GM18951 (cell line): ENCODE data around the gene MIEN1.

Experiments
- POLR2A ChIP-seq: IDR thresholded peaks from 4 replicates; pipeline ENCODE4 v1.6.1; 2011; ENCODE audit warnings: mild to moderate bottlenecking; ENCODE audit not compliant: insufficient read length, insufficient read depth; ENCODE audit errors: extremely low read depth
- in situ Hi-C: fragments of 300-500 bp; cut with MboI; formaldehyde crosslinking; loops from one replicate; pipeline ENCODE4 v1.12.0; 2022; ENCODE audit warnings: low sequenced_read_pairs, mixed read lengths, inconsistent platforms; ENCODE audit not compliant: unreplicated experiment

MIEN1 gene

GRCh38 chr17:39709998-39710964 lies 20.1 kb downstream of the MIEN1 start:
- in situ Hi-C loops: no loop called here
- no peak for TF ChIP-seq POLR2A

DNA sequence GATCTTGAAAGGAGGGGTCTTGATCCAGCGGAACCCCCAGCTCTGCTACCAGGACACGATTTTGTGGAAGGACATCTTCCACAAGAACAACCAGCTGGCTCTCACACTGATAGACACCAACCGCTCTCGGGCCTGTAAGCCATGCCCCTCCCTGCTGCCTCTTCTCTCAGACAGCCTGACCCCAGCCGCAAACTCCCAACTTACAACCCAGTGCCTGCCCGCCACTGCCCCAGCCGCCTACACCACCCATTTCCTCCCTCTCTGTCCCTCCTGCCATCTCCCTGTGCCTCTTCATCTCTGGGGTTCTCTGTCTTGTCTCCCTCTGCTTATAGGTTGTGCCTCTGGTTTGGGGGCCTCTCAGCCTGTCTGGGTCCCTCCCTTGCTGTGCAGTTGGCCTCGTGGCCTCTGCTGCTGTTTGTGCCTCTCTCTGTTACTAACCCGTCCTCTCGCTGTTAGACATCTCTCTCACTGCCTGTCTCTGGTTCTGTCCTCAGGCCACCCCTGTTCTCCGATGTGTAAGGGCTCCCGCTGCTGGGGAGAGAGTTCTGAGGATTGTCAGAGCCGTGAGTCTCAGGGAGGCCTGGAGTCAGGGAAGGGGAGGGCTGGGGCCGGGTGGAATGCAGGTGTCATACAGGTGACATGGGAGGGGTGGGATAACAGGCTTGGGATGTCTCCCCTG lies 20.9 kb downstream of the MIEN1 start:
- in situ Hi-C loops: no loop called here
- no peak for TF ChIP-seq POLR2A

- in situ Hi-C loops: no loop called here
- TF ChIP-seq POLR2A: no peak
These were observed 23.4 kb downstream of the MIEN1 start for GRCh38 chr17:39706921-39707337.

DNA sequence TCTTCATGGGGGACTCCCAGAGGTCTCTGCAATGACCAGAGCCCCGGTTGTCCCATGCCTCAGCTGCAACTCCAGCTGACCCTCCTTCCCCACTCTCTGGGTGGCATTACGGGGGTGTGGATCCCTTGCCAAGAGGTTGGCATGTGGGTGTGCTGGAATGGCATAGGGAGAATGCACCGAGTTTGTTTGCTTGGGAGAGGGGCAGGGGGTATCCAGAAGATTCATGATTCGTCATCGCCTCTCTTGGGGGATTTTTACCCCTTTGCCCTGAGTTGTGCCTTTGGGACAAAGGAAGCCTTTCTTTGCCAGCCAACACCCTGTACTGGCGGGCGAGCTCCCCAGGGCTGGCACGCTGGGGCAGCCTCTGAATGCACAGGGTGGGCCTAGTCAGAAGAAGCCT lies 23.9 kb downstream of the MIEN1 start:
- in situ Hi-C loops: no loop called here
- TF ChIP-seq POLR2A: no peak

GRCh38 chr17:39705786-39706348 lies 24.5 kb downstream of the MIEN1 start:
- in situ Hi-C loops: no loop called here
- no peak for TF ChIP-seq POLR2A

DNA sequence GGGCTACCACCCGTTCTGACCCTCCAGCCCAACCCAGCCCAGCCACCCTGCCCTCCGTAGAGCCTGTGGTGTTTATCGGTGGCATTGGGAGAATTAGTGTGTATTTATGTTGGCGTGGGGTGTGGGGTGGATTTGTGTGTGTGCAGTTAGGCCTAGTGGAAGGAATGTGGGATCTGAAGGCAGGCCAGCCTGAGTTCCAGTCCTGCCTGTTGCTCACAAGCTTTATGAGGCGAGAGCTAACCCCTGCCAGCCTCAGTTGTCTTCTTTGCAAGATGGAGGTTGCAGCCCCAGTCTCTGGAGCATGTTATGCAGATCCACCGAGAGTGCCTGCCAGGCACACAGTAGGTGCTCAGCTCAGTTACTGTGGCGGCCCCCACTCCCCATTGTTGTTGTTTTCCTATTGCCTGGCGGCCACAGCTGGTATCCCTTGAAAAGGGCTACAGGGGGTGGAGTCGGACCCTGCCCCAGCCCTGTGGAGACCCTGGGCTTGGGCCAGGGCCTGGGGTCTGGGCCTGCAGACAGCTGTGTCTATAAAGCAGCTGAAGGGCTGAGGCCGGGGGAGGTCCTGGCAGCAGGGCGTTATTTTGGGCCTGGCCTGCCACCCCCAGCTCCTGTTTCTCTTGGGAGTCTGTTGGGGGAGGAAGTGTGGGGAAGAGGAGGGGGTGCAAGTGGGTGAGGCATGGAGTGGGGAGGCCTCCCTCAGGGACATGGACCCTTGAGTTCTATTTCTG lies 25.3 kb downstream of the MIEN1 start:
- in situ Hi-C loops: no loop called here
- TF ChIP-seq POLR2A: no peak

DNA sequence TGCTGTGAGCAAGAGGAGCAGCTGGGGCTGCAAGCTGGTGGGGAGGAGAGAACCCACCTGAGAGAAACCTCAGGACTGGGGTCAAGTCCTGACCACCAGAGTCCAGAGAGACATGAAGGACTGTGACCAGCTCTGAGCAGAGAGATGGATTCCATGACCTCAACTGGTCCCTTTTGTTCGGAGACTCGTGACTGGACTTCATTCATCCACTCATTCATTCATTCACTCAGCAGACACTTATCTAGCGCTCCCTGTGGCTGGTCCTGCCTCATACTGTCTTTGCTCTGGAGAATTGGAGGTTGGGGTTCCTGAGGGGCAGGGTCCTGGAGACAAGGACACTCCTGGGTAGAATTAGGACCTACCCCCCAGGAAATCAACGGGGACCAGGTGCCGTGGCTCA lies 26.4 kb downstream of the MIEN1 start:
- TF ChIP-seq POLR2A: no peak
- in situ Hi-C loops: no loop called here

- in situ Hi-C loops: no loop called here
These were observed 27.1 kb downstream of the MIEN1 start for GRCh38 chr17:39702901-39703893.

DNA sequence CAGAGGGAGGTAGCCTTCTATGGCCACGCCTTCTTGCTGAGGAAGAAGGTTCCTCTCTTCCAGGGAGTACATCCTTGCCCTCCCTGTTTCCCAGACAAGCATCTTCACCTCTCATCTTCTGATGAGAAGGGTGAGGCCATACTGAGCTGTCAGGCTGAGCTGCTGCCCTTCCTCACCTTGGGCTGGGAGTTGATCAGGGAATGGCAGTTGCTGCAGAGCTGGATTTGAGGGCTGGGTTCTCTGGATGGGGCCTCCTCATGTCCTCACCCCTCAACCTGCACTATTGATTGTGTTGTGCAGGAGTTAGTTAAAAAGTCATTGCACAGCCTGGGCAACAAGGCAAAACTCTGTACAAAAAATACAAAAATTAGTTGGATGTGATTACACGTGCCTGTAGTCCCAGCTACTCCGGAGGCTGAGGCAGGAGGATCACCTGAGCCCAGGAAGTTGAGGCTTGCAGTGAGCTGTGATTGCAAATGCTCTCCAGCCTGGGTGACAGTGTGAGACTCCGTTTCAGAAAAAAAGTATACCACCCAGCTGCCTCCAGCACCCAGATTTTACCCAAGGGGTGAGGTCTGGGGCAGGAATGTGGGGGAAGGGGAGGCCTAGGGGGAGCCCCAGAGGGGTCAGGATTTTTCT lies 28.4 kb downstream of the MIEN1 start:
- in situ Hi-C loops: no loop called here
- TF ChIP-seq POLR2A: no peak

More at GRCh38 chr17:39702901-39703893, 27.1 kb downstream of the MIEN1 start:
- no peak for TF ChIP-seq POLR2A

GRCh38 chr17:39701012-39701783 lies 29.1 kb downstream of the MIEN1 start:
- in situ Hi-C loops: no loop called here

More at GRCh38 chr17:39701012-39701783, 29.1 kb downstream of the MIEN1 start:
- TF ChIP-seq POLR2A: no peak
